ENCODE data around the gene EPAS1.
A peak's percentile ranks its signal among the peaks of the same experiment; 100 is the strongest.

Gene EPAS1

DNA sequence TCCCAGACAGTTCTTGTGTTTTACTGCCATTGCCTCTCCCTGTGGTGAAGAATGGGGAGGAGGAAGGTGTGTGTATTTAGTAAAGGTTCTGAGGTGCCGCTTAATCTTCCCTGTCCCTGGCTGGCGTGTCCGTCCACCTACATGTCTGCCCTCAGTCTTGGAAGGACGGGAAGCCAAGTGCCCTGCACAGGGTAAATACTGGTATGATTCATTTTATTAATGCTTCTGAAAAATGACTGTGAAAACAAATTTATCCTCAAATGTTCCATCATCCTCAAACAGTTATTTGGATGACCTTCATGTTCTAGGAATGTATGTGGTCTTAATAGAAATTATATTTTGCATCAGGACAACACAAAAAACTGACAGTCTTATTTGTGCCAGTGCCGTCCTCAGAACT lies 6.6 kb downstream of the EPAS1 start:
- no peak for DNase-seq

- DNase-seq = peak; percentile 25
These were observed 7.4 kb downstream of the EPAS1 start for GRCh38 chr2:46304635-46305034.

GRCh38 chr2:46305187-46305586 lies 8.0 kb downstream of the EPAS1 start:
- no peak for DNase-seq

DNA sequence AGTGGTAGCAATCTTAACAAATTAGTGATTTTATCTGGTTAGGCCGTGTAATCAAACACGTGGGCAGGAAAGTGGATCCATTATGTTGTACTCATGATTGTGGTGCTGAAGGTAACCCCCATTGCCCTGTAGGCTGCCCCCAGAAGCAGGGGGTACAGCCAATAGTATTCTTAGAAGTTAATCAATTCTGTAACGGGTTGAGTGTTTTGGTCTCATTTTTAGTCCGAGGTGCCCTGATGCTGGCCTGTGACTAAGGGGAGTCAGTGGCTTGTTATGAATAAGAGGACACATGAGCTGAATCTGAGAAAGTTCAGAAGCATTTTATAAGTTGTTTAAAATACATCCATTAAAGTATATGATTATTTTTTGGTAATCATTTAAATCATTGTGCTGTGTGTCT lies 8.6 kb downstream of the EPAS1 start:
- peak; percentile 63 for DNase-seq

DNA sequence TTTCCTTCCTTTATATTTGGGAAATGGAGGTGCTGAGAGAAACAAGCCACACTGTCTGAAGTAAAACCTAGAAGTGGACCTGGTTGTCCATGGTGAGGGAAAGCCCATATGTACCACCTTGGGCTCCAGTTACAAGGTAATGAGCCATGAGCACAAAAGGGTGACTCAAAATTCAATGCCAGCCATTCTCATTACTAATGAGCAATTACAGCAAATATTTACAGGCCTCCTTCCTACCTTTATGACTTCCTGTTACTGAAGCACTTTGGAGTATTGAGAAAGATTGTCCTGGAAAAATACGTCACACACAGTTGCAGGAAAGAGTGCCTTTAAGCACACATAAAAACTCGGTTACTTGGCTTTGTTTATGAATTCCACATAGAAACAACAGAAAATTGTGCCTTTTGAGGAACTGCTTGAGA lies 9.1 kb downstream of the EPAS1 start:
- no peak for DNase-seq

DNA sequence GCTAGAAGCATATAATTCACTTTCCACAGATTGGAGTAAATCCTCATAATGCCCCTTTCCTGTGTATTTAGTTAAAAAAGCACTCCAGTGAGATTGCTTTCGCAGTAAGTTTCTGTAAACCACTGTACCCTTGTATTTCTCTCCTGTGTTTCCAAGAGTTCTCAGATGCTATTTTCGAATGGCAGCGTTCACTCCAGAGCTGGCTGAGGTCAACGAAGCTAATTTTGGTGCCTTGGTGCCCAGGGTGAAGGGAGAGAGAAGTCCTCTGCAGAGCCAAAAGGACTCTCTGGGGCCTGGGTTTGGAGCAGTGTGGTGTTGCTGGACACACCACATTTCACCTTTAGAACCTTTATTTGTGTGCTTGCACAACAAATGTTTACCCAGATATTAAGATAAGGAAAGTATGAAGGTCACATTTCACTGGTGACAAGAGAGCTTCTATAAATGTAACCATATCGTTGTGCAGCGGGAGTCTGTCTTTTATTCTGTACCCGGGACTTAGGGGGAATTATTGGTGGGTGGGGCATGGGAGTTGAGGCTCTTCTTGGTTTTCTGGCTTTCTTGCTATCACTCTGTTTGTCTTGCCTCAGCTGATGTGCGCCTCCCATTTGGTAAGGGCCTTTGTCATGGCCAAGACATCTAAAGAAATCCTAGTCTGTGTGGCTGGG lies 9.9 kb downstream of the EPAS1 start:
- DNase-seq = no peak

- DNase-seq = no peak
These were observed 10.9 kb downstream of the EPAS1 start for GRCh38 chr2:46308081-46308480.

- no peak for DNase-seq
These were observed 11.4 kb downstream of the EPAS1 start for GRCh38 chr2:46308629-46309028.

- no peak for DNase-seq
These were observed 12.1 kb downstream of the EPAS1 start for GRCh38 chr2:46309052-46309953.

DNA sequence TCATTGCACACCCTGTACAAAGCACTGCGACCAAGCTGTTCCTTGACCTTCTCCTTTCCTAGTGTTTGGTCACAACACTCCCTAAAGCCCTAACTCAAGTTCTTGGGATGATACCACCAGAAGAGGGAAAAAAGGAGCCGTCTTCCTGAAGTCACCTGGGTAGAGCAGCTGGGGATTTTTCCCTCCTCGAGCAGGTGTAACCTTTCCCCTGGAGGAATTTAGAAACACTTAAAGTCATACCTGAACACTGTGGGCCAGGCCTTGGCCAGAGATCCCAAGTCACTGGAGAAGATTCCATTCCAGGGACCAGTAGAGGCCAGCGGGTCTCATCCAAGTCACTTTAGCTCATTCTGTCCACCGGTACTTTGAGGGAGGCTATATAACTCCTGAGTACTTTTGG lies 13.2 kb downstream of the EPAS1 start:
- no peak for DNase-seq

GRCh38 chr2:46311651-46312223 lies 14.5 kb downstream of the EPAS1 start:
- DNase-seq = no peak

DNA sequence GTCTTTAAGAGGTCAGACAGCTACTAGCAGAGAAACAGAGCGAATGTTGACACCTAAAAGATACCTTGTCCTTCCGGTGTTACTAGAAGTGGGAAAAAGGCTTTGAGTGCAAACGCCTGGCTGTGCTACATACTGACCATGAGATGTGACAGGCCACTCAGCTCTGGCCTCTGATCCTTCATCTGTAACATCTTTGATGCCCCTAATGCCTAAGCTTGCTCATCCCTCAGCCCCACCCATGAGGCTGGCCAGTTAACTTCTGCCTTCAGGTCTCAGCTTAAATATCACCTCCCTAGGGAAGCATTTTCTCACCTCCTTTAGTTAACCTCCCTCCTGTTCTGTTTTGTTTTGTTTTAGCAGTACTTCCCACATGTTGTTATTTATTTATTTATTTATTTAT lies 15.9 kb downstream of the EPAS1 start:
- no peak for DNase-seq

DNA sequence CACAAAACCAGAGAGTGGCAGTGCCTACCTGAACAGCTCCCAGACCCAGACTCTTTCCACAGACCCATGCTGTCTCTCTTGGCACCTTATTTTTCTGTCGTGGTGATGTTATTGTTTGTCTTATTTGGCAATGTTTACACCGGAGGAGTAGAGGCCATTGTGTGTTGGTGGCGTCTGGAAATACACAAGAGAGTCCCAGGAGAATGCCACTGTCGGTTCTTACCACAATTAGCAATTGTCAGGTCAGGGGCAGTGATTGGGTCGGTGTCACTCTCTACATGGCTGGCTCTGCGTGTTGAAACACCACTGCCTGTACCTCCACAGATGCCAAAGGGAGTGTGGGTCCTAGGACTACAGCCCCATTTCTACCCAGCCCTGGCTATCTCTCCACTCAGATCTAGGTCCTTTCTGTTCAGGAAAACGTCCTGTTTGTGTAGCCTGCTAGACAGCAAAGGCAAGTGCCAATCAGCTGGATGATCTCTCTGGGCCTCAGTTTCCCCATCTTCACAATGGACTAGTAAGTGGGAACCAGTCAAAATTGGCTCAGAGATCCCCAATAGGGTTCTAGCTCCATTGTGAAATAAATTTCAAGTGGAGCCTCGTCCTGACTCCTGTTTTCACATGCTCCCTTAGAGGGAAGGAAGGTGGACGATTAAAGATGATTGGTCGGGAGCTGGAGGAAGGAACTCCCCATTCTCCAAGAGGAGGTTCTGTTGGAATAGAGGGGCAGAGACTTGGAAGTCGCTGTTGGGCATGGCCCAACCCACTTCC lies 17.0 kb downstream of the EPAS1 start:
- no peak for DNase-seq

DNA sequence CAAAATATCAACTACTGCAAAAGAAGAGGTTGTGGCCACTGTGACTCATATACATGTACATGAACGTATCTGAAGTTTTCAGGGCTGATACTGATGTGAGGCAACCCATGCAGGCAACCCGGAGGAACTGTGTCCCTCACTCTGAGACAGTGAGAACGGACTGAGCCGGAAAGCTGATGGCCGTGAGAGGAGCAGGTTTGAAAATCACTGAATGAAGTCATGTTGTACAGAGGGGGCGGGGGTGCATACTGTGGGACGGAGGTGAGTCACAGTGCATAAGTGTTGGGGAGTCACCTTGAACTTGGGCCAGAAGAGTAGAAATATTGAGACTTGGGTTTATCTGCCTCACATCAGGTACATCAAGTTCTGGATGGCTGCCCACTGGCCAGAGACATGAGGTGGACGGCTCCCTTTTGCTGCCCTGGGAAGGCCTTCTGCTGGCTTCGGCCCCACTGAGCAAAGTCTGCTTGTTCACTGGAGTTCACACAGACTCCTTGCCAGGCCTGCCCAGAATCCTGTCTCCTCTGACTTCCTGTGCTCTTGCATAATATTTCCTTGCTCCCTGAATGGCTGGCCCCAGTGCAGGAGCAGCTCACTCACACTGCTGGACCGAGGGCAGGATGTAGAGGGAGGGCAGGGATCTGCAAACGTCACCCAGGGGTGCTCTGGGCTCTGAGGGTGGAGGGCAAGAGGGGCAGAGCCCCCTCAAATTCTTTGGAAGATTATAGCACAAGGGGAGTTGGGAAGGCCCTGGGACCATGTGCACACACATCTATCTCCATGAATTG lies 18.1 kb downstream of the EPAS1 start:
- peak; percentile 31 for DNase-seq

GRCh38 chr2:46317094-46317486 lies 19.9 kb downstream of the EPAS1 start:
- DNase-seq = no peak

DNA sequence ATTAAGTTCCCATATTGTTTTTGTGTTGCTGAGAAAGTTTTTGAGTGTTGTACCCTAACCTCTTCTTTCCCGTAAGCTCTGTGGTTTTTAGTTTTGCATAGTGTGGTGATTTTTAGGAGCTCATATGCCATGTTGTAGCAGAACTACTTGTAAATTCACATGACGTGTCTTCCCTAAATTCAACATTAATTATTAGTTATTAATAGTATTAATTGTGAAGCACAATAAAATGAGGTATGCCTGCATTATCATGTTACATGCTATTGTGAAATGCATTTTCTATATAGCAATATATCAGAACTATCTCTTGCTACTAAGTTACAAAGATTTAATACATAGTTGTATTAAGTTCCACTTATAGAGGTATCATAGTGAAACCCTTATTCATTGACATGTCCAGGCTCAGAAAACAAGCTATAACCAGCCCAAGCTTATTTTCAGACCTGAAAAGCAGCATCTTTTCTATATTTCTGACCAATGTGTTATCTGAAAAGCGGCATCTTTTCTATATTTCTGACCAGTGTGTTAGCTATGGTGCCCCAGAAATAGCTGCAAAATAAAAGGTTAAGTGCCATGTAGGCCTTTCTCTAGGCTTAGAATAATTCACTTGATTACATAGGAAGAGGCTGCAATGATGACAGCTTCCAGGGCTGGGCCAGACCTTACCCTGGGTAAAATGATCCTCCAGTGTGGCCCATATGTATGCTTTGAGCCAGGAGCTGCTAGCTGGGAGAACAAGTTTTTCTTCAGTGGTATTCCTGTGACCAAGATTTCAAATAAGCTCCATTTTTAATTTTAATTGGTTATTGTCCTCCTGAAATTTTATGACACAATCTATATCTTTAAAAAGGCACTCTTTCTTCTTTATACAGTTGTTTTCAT lies 21.6 kb downstream of the EPAS1 start:
- no peak for DNase-seq

DNA sequence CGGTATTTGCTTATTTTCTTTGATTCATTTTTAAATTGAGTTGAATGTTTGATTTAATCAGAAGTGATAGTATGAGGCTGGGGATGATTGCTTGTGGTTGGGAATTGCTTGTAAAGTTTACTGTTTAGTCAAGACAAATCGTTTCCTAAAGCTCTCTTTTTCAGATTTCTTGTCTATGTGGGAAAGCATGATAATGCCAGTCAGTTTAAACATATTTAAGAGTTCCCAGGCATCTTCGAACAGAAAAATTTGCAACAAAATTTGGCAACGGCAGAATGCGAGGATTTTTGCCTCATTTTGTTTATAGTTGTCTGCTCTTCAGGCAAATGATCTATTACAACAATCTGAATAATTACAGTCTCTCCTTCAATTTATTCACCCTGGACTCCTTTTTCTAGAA lies 22.5 kb downstream of the EPAS1 start:
- no peak for DNase-seq

DNA sequence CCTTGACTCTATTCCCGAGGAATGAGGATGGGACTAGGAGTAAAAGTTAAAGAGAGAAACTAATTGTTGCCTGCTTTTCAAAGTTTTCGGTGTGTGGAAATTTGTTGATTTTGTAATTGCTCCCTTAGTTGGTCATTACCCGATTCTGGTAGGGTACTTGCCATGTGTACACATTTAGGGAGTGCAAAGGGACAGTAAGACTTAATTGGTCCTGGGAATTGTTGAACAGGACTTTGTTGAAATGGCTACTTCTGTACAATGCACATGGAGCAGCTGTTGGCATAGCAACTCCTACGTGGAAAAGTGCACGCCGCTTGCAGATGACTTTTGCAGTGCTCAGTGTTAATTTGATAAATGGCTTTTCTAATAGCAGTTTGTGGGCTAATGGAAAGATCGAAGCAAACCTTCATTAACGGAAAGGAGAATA lies 22.9 kb downstream of the EPAS1 start:
- no peak for DNase-seq

DNA sequence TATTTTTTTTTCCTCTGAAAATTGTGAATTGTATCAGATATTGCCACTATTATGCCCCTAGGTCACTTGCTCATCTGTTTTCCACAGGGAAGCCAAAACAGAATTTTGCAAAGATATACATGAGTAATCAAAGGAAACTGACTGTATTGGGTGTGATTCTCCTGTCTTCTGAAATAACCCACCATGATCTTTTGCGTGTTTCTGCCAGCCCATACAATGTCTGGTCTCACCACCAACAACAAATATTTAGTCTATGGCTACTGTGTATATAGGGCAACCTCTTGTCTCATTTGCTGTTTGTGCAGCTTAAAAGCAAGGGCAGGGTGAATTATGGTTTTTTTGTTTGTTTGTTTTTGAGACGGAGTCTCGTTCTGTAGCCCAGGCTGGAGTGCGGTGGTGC lies 26.5 kb downstream of the EPAS1 start:
- DNase-seq = no peak

DNA sequence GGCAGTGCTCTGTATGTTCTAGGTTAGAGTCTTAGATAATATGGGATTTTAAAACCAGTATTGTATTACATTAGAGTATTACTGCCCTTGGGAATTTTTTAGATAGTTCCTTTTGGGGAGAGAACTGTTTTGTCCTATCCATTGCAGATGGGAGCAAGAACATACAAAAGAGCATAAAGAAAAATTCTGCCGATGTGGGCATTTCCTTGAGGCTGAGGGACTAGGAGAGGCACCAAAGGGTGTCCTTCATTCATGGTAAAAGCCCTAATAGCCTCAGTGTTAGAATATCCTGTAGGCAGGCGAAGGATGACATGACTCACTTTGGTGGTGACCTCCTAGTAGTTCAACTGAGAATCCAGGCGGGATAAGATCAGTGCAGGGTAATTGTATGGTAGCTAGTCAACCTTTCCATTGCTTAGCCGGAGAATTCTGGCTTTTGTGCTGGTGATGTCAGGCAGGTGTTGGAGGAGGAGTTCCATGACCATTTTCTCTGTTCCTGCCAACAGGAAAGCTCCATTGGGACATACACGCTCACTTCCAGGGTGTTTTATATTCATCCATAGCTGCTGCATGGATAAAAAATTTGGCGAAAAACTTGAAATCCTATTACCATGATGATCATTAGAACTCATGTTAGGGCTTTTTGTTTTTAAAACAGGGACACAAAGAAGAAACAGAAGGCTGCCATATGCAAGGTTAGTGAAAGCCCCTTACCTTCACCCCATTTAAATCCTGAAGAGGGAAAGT lies 28.1 kb downstream of the EPAS1 start:
- no peak for DNase-seq
